GM23248 (cell line): ENCODE results near the gene ZNF778.

Experiments used
- EZH2 ChIP-seq: fragments of 200-600 bp; sonication (generic); IDR thresholded peaks from 2 replicates; pipeline ENCODE4 v1.6.1; 2018; ENCODE audit warnings: antibody characterized with exemption, mild to moderate bottlenecking; ENCODE audit not compliant: insufficient read depth, poor library complexity, severe bottlenecking
- EZH2phosphoT487 ChIP-seq: fragments of 200-600 bp; sonication (generic); IDR thresholded peaks from 2 replicates; pipeline ENCODE4 v1.6.1; 2018; ENCODE audit warnings: antibody characterized with exemption, moderate library complexity, mild to moderate bottlenecking, low read depth; ENCODE audit not compliant: insufficient read depth

GRCh38 chr16:89275837-89276720 lies 58.6 kb downstream of the ZNF778 start:
- TF ChIP-seq EZH2 (no peak), EZH2phosphoT487 (no peak)
